NCI-H526 (cell line): ENCODE results near the gene SULF2.
A peak's percentile ranks its signal among the peaks of the same experiment; 100 is the strongest.

Experiments
- DNase-seq, 2 experiments: peaks; one replicate each; lab custom pipeline; 2025; lab: John Stamatoyannopoulos, UW

The SULF2 gene

GRCh38 chr20:47762699-47763268 is 22.5 kb downstream of the SULF2 start:
- DNase-seq, result no peak

- DNase-seq, result peak in 1 of 2 experiments; percentile 22
These were observed 23.7 kb downstream of the SULF2 start for GRCh38 chr20:47761482-47762047.

- DNase-seq, result no peak
These were observed 24.4 kb downstream of the SULF2 start for GRCh38 chr20:47760686-47761481.

GRCh38 chr20:47758517-47759450 is 26.5 kb downstream of the SULF2 start:
- no peak for DNase-seq

- peak in 1 of 2 experiments; percentile 44 for DNase-seq
These were observed 27.9 kb downstream of the SULF2 start for GRCh38 chr20:47757145-47758035.

GRCh38 chr20:47754946-47755652 is 30.2 kb downstream of the SULF2 start:
- no peak for DNase-seq

GRCh38 chr20:47754388-47754715 is 30.9 kb downstream of the SULF2 start:
- no peak for DNase-seq

- no peak for DNase-seq
These were observed 31.5 kb downstream of the SULF2 start for GRCh38 chr20:47753576-47754387.

- no peak for DNase-seq
These were observed 33.8 kb downstream of the SULF2 start for GRCh38 chr20:47751449-47751848.

GRCh38 chr20:47749339-47749738 is 35.9 kb downstream of the SULF2 start:
- no peak for DNase-seq

GRCh38 chr20:47748823-47749222 is 36.5 kb downstream of the SULF2 start:
- peak; percentile 79 to 81 for DNase-seq

GRCh38 chr20:47748069-47748468 is 37.2 kb downstream of the SULF2 start:
- no peak for DNase-seq

- DNase-seq, result no peak
These were observed 37.6 kb downstream of the SULF2 start for GRCh38 chr20:47747669-47748031.

- DNase-seq, result no peak
These were observed 40.5 kb downstream of the SULF2 start for GRCh38 chr20:47744803-47745202.

- DNase-seq, result no peak
These were observed 41.6 kb downstream of the SULF2 start for GRCh38 chr20:47743671-47744070.

- DNase-seq, result peak in 1 of 2 experiments; percentile 45
These were observed 43.3 kb downstream of the SULF2 start for GRCh38 chr20:47741669-47742608.

GRCh38 chr20:47740862-47741184 is 44.5 kb downstream of the SULF2 start:
- no peak for DNase-seq

- no peak for DNase-seq
These were observed 45.0 kb downstream of the SULF2 start for GRCh38 chr20:47740121-47740861.
